ENCODE results near the gene IL17C. TPM values are rescaled to one million over a fixed set of nuclear protein-coding genes. Genes with fewer than 3 reads are reported as not detected.

The IL17C gene
- polyA plus RNA-seq, 2 of the 4 experiments (the other 2 are of a cell fraction): not detected

GRCh38 chr16:88624481-88624880 lies 13.9 kb upstream of the IL17C start:
- FAIRE-seq: no peak
- 90% methylated on average over 9 of the region's 18 CpGs for WGBS (ENCODE audit: missing lambda C conversion rate)

GRCh38 chr16:88624977-88625576 lies 13.3 kb upstream of the IL17C start:
- ATAC-seq (no peak), FAIRE-seq (no peak), DNase-seq (ENCODE audit: low read depth in 1 of 2, low spot score in 1 of 2) (no peak)
- TF ChIP-seq CEBPB (IDR thresholded peaks at IDR 0.05) (no peak), HEYL (CRISPR knock-in tag; IDR thresholded peaks at IDR 0.05) (no peak), BHLHE40 (IDR thresholded peaks at IDR 0.05; ENCODE audit: low read depth, low read length) (no peak), ZC3H11A (IDR thresholded peaks at IDR 0.05) (no peak), TFCP2L1 (CRISPR knock-in tag; IDR thresholded peaks at IDR 0.05) (no peak), HDAC2 (IDR thresholded peaks at IDR 0.05) (no peak), MAZ (IDR thresholded peaks at IDR 0.05; ENCODE audit: borderline replicate concordance, low read depth, low read length) (no peak), FOSB (CRISPR knock-in tag; IDR thresholded peaks at IDR 0.05) (no peak), REST (IDR thresholded peaks at IDR 0.05) (no peak), MAFK (IDR thresholded peaks at IDR 0.05; ENCODE audit: partially characterized antibody) (no peak), HOXB5 (CRISPR knock-in tag; IDR thresholded peaks at IDR 0.05) (no peak), RCOR1 (IDR thresholded peaks at IDR 0.05; ENCODE audit: low read depth, low read length) (no peak)
- TF ChIP-seq, protein P1, sequence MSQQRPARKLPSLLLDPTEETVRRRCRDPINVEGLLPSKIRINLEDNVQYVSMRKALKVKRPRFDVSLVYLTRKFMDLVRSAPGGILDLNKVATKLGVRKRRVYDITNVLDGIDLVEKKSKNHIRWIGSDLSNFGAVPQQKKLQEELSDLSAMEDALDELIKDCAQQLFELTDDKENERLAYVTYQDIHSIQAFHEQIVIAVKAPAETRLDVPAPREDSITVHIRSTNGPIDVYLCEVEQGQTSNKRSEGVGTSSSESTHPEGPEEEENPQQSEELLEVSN (IDR thresholded peaks at IDR 0.05; ENCODE audit: borderline replicate concordance, low read depth): no peak
- TF ChIP-seq, protein P2, sequence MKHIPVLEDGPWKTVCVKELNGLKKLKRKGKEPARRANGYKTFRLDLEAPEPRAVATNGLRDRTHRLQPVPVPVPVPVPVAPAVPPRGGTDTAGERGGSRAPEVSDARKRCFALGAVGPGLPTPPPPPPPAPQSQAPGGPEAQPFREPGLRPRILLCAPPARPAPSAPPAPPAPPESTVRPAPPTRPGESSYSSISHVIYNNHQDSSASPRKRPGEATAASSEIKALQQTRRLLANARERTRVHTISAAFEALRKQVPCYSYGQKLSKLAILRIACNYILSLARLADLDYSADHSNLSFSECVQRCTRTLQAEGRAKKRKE (CRISPR knock-in tag; IDR thresholded peaks at IDR 0.05; ENCODE audit: low read depth): no peak
- TF ChIP-seq, protein P3, sequence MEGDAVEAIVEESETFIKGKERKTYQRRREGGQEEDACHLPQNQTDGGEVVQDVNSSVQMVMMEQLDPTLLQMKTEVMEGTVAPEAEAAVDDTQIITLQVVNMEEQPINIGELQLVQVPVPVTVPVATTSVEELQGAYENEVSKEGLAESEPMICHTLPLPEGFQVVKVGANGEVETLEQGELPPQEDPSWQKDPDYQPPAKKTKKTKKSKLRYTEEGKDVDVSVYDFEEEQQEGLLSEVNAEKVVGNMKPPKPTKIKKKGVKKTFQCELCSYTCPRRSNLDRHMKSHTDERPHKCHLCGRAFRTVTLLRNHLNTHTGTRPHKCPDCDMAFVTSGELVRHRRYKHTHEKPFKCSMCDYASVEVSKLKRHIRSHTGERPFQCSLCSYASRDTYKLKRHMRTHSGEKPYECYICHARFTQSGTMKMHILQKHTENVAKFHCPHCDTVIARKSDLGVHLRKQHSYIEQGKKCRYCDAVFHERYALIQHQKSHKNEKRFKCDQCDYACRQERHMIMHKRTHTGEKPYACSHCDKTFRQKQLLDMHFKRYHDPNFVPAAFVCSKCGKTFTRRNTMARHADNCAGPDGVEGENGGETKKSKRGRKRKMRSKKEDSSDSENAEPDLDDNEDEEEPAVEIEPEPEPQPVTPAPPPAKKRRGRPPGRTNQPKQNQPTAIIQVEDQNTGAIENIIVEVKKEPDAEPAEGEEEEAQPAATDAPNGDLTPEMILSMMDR (IDR thresholded peaks at IDR 0.05): no peak
- TF ChIP-seq, protein P4, sequence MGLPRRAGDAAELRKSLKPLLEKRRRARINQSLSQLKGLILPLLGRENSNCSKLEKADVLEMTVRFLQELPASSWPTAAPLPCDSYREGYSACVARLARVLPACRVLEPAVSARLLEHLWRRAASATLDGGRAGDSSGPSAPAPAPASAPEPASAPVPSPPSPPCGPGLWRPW (IDR thresholded peaks at IDR 0.05): no peak
- TF ChIP-seq, protein P5, sequence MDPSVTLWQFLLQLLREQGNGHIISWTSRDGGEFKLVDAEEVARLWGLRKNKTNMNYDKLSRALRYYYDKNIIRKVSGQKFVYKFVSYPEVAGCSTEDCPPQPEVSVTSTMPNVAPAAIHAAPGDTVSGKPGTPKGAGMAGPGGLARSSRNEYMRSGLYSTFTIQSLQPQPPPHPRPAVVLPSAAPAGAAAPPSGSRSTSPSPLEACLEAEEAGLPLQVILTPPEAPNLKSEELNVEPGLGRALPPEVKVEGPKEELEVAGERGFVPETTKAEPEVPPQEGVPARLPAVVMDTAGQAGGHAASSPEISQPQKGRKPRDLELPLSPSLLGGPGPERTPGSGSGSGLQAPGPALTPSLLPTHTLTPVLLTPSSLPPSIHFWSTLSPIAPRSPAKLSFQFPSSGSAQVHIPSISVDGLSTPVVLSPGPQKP (IDR thresholded peaks at IDR 0.05; ENCODE audit: low read depth, low read length): no peak
- no peaks in the 10 kb centered on the region for H3K9me3 ChIP-seq
- H3K4me1 ChIP-seq: no peaks in the 10 kb centered on the region
- WGBS (ENCODE audit: missing lambda C conversion rate): 94% methylated on average over 15 of the region's 17 CpGs
- POLR2A ChIA-PET: no interaction called here
- H3K4me2 ChIP-seq: no peak overlapping the region
- CTCF ChIA-PET: interaction anchor here (1.1 kb wide), 1 partner anchor 8 kb away, joined by 5 read pairs; no protein-coding TSS in a partner anchor
- no peak overlapping the region for H3K4me3 ChIP-seq
- H3K27ac ChIP-seq: no peak overlapping the region

More at GRCh38 chr16:88624481-88624880, 13.9 kb upstream of the IL17C start:
- DNase-seq (ENCODE audit: low read depth in 1 of 2, low spot score in 1 of 2): no peak
- TF ChIP-seq HDAC2 (IDR thresholded peaks at IDR 0.05) (no peak), USF2 (IDR thresholded peaks at IDR 0.05) (no peak), ZSCAN20 (CRISPR knock-in tag; IDR thresholded peaks at IDR 0.05) (no peak), ESRRA (IDR thresholded peaks at IDR 0.05; ENCODE audit: borderline replicate concordance, low read length) (no peak), MAFK (IDR thresholded peaks at IDR 0.05; ENCODE audit: partially characterized antibody) (no peak), HOXB5 (CRISPR knock-in tag; IDR thresholded peaks at IDR 0.05) (no peak), HOXB13 (CRISPR knock-in tag; IDR thresholded peaks at IDR 0.05; ENCODE audit: low read depth) (no peak), NPAS2 (CRISPR knock-in tag; IDR thresholded peaks at IDR 0.05; ENCODE audit: borderline replicate concordance) (no peak), RAD21 (conservative IDR thresholded peaks at IDR 0.05 in 1 of 2, IDR thresholded peaks at IDR 0.05 in 1 of 2) (no peak)
- no peaks in the 10 kb centered on the region for H3K4me1 ChIP-seq
- H3K9me3 ChIP-seq: no peaks in the 10 kb centered on the region
- no peak overlapping the region for H3K4me2 ChIP-seq
- no peak overlapping the region for H3K27ac ChIP-seq
- ChIA-PET POLR2A (no interaction called here), CTCF (no interaction called here)
- no peak for ATAC-seq
- no peak overlapping the region for H3K4me3 ChIP-seq

Measured in A549 (cell line).